Mesothelial cell of epicardium (in vitro differentiated cells): ENCODE results near the gene CROT. TPM values are rescaled to one million over a fixed set of nuclear protein-coding genes. Genes with fewer than 3 reads are reported as not detected.

Experiments used
- DNase-seq, 2 experiments: peaks; one replicate each; pipeline ENCODE4 v3.0.0; 2021; ENCODE audit warnings: low spot score in 2 of 2; ENCODE audit not compliant: unreplicated experiment in 2 of 2
- H3K27ac Mint-ChIP-seq: 2 replicates; pipeline ENCODE4 v1.8.0; 2021; ENCODE audit warnings: mixed read lengths
- H3K27me3 Mint-ChIP-seq: 2 replicates; pipeline ENCODE4 v1.8.0; 2021; ENCODE audit warnings: low read depth, mixed read lengths
- H3K36me3 Mint-ChIP-seq: 2 replicates; pipeline ENCODE4 v1.8.0; 2021; ENCODE audit warnings: mixed read lengths
- H3K4me1 Mint-ChIP-seq: 2 replicates; pipeline ENCODE4 v1.8.0; 2021; ENCODE audit warnings: mixed read lengths
- H3K4me3 Mint-ChIP-seq: 2 replicates; pipeline ENCODE4 v1.8.0; 2021; ENCODE audit warnings: mild to moderate bottlenecking, moderate library complexity, mixed read lengths
- H3K9me3 Mint-ChIP-seq: 2 replicates; pipeline ENCODE4 v1.8.0; 2021; ENCODE audit warnings: mixed read lengths
- total RNA-seq: library from RNA; stranded (reverse); gene quantifications from 3 replicates; pipeline ENCODE4 v1.2.1, GENCODE V29; 2021
- TF ChIP-seq, protein P1 (sequence below): fragments of 200-600 bp; sonication (generic); IDR thresholded peaks from one replicate; pipeline ENCODE4 v1.5.0; 2021; ENCODE audit warnings: antibody characterized with exemption; ENCODE audit not compliant: unreplicated experiment

CROT gene
- total RNA-seq, 1 donor from 2014 or later, result 20.7 TPM

DNA sequence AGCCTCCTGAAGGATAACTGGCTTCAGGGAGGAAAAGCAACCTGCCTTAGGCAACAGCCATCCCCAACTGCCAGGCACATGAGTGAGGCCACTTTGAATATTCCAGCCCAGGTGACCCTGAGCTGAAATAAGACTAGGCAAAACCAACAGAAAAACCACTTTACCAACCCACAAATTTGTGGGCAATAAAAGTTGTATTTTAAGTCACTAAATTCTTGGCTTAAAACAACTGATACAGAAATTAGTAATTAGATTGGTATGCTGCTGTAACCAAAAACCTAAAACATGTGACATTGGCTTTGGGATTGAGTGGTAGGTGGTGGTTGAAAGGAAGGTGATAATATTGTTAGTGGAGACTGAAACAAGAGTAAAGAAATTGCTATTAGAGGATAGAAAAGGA, 90.1 kb downstream of the CROT start:
- no peak overlapping the region for H3K27ac Mint-ChIP-seq
- DNase-seq, result no peak
- TF ChIP-seq, protein P1, sequence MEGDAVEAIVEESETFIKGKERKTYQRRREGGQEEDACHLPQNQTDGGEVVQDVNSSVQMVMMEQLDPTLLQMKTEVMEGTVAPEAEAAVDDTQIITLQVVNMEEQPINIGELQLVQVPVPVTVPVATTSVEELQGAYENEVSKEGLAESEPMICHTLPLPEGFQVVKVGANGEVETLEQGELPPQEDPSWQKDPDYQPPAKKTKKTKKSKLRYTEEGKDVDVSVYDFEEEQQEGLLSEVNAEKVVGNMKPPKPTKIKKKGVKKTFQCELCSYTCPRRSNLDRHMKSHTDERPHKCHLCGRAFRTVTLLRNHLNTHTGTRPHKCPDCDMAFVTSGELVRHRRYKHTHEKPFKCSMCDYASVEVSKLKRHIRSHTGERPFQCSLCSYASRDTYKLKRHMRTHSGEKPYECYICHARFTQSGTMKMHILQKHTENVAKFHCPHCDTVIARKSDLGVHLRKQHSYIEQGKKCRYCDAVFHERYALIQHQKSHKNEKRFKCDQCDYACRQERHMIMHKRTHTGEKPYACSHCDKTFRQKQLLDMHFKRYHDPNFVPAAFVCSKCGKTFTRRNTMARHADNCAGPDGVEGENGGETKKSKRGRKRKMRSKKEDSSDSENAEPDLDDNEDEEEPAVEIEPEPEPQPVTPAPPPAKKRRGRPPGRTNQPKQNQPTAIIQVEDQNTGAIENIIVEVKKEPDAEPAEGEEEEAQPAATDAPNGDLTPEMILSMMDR, result no peak
- no peaks in the 10 kb centered on the region for H3K27me3 Mint-ChIP-seq
- H3K4me1 Mint-ChIP-seq, result no peaks in the 10 kb centered on the region
- peaks cover 8% of the 10 kb centered on the region for H3K9me3 Mint-ChIP-seq
- no peak overlapping the region for H3K4me3 Mint-ChIP-seq
- no peaks in the 10 kb centered on the region for H3K36me3 Mint-ChIP-seq

DNA sequence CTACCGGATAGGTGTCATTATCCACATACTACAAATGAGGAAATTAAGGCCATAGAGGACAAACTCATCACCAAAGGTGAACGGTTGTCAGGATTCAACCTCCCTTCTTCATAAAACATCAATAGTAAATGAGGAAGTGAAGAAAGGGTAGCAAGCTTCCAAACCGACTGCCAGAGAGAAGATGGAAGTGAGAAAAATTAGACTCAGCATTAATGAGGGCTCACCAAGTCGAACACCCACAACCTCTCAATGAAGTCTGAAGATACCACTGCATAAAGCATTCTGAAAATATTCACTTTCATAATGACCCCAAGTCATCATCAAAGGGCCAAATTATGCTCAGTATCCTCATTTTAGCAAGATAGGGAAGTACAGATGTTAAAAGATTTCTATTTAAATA, 100.4 kb downstream of the CROT start:
- H3K4me3 Mint-ChIP-seq, result no peak overlapping the region
- H3K9me3 Mint-ChIP-seq, result no peaks in the 10 kb centered on the region
- H3K27ac Mint-ChIP-seq, result no peak overlapping the region
- no peaks in the 10 kb centered on the region for H3K4me1 Mint-ChIP-seq
- no peak for DNase-seq
- no peaks in the 10 kb centered on the region for H3K27me3 Mint-ChIP-seq
- H3K36me3 Mint-ChIP-seq, result no peaks in the 10 kb centered on the region
- TF ChIP-seq, protein P1, result no peak

DNA sequence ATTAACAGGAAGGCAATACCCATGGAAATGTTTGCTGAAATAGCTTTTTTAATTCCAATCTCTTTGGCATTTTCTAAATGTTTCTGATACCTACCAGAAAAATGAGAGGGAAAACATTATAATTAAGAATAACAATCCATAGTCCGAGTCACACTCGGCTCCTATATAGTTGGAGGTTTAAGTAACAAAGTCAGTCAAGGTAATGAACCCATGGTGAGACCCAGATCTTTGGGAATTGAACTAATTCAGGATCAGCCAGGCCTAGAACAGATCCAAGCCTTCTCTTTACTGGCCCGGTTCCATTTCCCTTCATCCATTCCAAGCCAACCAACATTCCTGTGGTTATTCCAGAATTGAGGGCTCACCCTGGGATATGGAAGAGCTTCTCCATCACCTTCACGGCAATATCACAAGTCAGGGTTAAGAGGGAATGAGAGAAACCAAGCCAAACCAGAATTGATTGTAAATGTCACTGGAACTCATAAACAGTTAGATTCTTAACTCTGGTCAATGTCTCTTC, 101.7 kb downstream of the CROT start:
- no peaks in the 10 kb centered on the region for H3K27me3 Mint-ChIP-seq
- H3K27ac Mint-ChIP-seq, result no peak overlapping the region
- H3K4me3 Mint-ChIP-seq, result no peak overlapping the region
- no peaks in the 10 kb centered on the region for H3K4me1 Mint-ChIP-seq
- no peaks in the 10 kb centered on the region for H3K36me3 Mint-ChIP-seq
- TF ChIP-seq, protein P1, result no peak
- no peak for DNase-seq
- H3K9me3 Mint-ChIP-seq, result no peaks in the 10 kb centered on the region

DNA sequence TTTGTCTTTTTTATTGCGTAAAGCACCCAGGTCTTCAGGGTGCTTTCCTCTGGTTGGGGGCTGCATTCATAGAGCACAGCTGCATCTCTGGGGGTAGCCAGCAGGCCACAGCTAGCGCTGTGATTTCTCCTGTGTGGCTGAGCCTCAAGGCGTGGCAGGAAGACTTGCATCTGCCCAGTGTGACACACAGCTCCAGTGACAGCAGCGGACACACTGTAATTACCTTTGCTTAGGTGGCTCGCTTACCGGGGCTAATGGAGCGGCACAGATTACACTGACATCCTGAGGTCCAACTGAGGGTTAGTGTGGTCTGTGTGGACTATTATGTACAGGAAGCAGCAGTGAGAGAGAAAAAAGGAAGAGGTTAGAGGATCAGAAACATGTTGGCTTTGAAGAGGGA, 102.9 kb downstream of the CROT start:
- H3K9me3 Mint-ChIP-seq, result no peaks in the 10 kb centered on the region
- no peak overlapping the region for H3K4me3 Mint-ChIP-seq
- TF ChIP-seq, protein P1, result no peak
- DNase-seq, result no peak
- H3K27me3 Mint-ChIP-seq, result no peaks in the 10 kb centered on the region
- no peaks in the 10 kb centered on the region for H3K36me3 Mint-ChIP-seq
- no peak overlapping the region for H3K27ac Mint-ChIP-seq
- H3K4me1 Mint-ChIP-seq, result no peaks in the 10 kb centered on the region

Other genes with a start within 250 kb of the CROT start
- gene DMTF1, start 193.2 kb upstream of the CROT start, total RNA-seq, result 132 to 149 TPM (median 135 TPM) in 3 replicates
- gene TMEM243, start 125.9 kb upstream of the CROT start, total RNA-seq, result 19.6 to 22.5 TPM (median 21.9 TPM) in 3 replicates
- gene ABCB4, start 130.0 kb downstream of the CROT start, total RNA-seq, result 2.1 to 2.3 TPM (median 2.3 TPM) in 3 replicates